Activated CD8-positive, alpha-beta memory T cell treated with anti-CD3 and anti-CD28 coated beads for 4 hours (primary cell): ENCODE data around the gene TUNAR.

Experiments
- DNase-seq, 2 donors: peaks; one replicate each; pipeline ENCODE4 v3.0.0-alpha.2; 2020; ENCODE audit warnings: low read depth in 2 of 2

TUNAR gene

GRCh38 chr14:95876761-95877538 lies at the start of gene TUNAR:
TSS of gene TUNAR (plus strand) at chr14:95876832.
- no peak for DNase-seq

GRCh38 chr14:95828649-95829265 lies 47.9 kb upstream of the TUNAR start:
- no peak for DNase-seq

- no peak for DNase-seq
Measured at GRCh38 chr14:95829321-95829720, 47.3 kb upstream of the TUNAR start.

GRCh38 chr14:95830386-95830785 lies 46.2 kb upstream of the TUNAR start:
- DNase-seq: no peak

- DNase-seq: no peak
Measured at GRCh38 chr14:95831041-95831440, 45.6 kb upstream of the TUNAR start.

- no peak for DNase-seq
Measured at GRCh38 chr14:95831468-95831867, 45.2 kb upstream of the TUNAR start.

GRCh38 chr14:95832012-95832411 lies 44.6 kb upstream of the TUNAR start:
- no peak for DNase-seq

GRCh38 chr14:95833429-95833828 lies 43.2 kb upstream of the TUNAR start:
- DNase-seq: no peak

- DNase-seq: no peak
Measured at GRCh38 chr14:95834496-95834895, 42.1 kb upstream of the TUNAR start.

GRCh38 chr14:95835121-95835730 lies 41.4 kb upstream of the TUNAR start:
- DNase-seq: no peak

- DNase-seq: no peak
Measured at GRCh38 chr14:95838862-95839261, 37.8 kb upstream of the TUNAR start.

GRCh38 chr14:95840094-95840700 lies 36.4 kb upstream of the TUNAR start:
- DNase-seq: no peak

- no peak for DNase-seq
Measured at GRCh38 chr14:95841668-95842067, 35.0 kb upstream of the TUNAR start.

- no peak for DNase-seq
Measured at GRCh38 chr14:95849761-95850160, 26.9 kb upstream of the TUNAR start.

- DNase-seq: no peak
Measured at GRCh38 chr14:95850429-95850828, 26.2 kb upstream of the TUNAR start.

- DNase-seq: no peak
Measured at GRCh38 chr14:95855606-95856005, 21.0 kb upstream of the TUNAR start.

- DNase-seq: no peak
Measured at GRCh38 chr14:95857275-95857674, 19.4 kb upstream of the TUNAR start.

- DNase-seq: no peak
Measured at GRCh38 chr14:95858893-95859292, 17.7 kb upstream of the TUNAR start.

- no peak for DNase-seq
Measured at GRCh38 chr14:95862243-95862642, 14.4 kb upstream of the TUNAR start.

GRCh38 chr14:95863295-95863694 lies 13.3 kb upstream of the TUNAR start:
- no peak for DNase-seq

- DNase-seq: no peak
Measured at GRCh38 chr14:95869776-95870175, 6.9 kb upstream of the TUNAR start.

GRCh38 chr14:95870772-95871171 lies 5.9 kb upstream of the TUNAR start:
- no peak for DNase-seq

GRCh38 chr14:95871531-95871930 lies 5.1 kb upstream of the TUNAR start:
- DNase-seq: no peak
